CD4-positive, alpha-beta T cell treated with Interleukin-1 beta for 1 hour (primary cell): Measurements from ENCODE around the gene CIAO3.
"Not testable (repeated sequence)": the region's sequence is repeated elsewhere in the genome, so short reads cannot be mapped to it uniquely, and the experiment has no call there.

Experiments used
- DNase-seq, 2 donors: peaks; one replicate each; pipeline ENCODE4 v3.0.0-alpha.2; 2020 to 2022

CIAO3 gene

DNA sequence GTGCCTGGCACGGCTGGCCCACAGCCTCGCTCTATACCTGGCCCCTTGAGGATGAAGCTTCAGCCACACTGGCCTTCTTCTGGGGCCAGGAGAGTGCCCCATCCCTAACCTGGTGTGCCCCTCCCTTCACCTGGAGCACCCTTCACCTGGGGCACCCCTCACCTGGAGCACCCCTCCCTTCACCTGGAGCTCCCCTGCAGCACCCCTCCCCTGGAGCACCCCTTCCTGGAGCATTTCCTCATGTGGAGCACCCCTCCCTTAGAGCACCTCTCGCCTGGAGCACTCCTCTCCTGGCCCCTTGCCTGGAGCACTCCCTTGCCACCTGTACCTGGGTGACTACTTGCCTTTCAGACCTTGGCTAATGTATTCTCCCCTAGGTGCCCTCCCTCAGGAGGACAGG, 32.8 kb downstream of the CIAO3 start:
- DNase-seq: no peak

DNA sequence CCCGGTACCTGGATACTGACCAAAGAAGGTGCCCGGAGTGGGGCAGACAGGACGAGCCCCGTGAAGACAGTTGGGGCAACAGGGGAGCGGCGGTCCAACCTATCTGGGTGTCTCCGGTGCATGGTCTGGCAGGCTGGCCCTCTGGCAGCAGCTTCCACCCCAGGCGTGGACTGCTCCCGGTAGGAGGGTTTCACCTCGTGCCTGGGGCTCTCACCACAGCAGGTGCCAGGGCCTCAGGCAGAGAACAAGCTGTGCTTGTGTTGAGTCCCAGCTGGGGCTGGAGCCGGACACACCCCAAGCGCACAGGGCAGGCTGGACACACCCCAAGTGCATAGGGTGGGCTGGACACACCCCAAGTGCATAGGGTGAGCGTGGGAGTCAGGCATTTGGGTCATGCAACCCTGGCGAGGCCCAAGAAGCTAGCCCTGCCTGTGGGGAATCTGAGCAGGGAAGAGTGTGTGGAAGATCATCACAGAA, 33.7 kb downstream of the CIAO3 start:
- DNase-seq: no peak

DNA sequence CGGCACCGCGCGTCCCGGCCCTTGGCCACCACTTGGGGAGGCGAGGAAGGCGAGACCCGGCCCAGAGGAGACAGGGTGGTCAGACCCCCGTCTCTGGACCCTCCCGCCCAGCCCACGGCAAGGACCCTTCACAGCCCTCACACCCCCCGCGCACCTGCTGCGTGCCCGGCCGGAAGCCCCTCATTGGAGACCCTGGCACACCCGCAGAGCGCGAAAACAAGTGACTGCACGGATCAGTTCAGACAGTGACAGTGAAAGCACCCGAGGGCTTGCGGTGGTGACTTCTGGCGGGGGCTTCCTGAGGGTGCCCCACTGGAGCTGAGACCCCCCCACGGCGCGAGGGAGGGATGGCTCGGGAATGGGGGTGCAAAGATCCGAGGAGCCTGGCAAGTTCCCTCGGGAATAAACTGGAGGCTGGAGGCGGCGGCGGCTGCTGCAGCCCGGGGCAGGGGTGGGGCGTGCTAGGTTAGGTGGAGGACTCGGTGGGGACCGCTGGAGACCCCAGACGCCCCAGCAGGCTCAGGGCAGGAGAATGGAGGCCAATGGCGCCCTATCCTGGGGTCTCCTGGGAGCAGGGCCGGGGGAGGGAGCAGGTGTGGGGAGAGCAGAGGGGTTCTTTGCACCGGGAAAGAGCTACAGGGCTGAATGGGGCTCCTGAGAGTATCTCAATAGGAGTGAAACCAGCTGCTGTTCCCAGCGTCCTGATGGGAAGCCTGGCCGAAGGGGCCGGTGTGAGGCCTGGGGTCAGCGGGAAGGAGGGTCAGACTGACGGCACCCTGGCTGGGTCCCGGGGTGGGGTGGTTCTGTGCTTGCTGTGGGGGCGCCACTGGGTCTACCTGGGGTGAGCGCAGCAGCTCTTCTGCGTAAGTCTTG, 34.4 kb downstream of the CIAO3 start:
- no peak for DNase-seq

DNA sequence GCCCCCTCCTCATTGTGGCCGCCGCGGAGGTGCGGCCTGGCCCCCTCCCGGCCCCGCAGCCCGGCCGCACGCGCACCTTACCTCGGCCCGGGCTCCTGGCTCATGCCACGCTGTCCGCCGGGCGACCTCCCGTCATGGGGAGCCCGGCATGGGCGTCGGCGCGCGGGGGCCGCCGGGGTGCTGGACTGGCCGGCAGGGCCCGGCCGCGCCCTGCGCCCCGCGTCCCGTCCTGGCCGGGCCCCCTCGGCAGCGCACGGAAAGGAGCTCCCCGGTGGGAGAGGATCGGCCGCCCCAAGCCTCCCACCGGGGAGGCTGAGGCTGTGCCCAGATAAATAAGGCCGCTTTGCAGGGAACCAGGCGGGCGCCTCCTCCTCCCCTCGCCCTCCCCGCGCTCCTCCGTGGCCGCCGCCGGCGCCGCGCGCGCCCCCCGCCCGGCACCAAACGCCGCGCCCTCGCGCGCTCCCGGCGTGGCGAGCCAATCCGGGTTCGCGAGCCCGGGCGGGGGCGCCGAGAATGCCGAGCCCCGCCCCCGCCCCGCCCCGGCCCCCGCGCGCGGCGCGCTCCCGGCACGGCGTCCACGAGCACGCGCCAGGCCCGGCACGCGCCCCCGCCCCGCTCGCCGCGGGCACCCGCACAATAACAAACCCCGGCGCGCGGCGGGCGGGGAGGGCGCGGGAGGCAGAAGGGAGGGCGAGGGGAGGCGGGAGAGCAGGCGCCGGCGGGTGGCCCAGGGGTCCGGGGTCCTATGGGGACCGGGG, 35.2 kb downstream of the CIAO3 start, which contains the start of gene FBXL16:
FBXL16 (minus strand) TSS at position 371 of the 758 bp plus-strand sequence. CDS start 8,396 bp downstream, outside the sequence.
- no peak for DNase-seq

DNA sequence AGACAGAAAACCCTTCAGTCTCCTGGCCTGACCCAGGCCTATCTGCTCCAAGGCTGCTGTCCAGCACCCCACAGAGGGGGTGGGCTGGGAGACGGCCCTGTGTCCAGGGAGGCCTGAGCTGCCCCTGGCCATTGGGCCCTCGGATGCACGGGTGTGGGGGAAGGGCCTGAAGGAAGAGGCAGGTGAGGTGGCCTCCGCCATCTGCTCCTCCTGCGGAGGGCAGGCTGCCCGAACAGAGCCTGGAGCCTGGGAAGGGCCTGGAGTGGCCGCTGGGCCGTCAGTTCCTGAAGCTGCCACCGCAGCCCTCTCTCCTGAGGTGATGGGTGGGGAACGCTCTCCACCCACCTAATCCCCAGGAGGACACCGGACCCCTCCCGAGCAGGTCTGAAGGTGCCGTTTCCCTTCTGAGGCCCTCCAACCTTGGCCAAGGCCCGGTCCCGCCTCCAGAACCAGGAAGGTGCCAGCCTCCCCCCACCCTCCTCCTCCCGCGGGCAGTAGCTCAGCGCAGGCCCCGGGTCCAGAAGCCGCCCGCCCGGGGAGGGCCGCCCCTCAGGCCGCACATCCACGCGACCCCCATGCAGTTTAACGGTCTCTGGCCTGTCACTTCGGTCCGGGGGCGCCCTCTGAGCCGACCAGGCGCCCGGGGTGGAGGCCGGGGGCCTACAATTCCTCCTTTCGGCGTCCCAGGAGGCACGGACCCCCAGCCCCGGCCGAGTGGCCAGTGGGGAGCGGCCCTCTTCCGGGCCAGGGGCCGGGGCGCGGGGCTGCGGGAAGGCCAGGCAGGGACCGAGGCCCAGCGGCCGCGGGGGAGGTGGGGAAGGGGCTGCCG, 36.0 kb downstream of the CIAO3 start:
- DNase-seq: no peak

DNA sequence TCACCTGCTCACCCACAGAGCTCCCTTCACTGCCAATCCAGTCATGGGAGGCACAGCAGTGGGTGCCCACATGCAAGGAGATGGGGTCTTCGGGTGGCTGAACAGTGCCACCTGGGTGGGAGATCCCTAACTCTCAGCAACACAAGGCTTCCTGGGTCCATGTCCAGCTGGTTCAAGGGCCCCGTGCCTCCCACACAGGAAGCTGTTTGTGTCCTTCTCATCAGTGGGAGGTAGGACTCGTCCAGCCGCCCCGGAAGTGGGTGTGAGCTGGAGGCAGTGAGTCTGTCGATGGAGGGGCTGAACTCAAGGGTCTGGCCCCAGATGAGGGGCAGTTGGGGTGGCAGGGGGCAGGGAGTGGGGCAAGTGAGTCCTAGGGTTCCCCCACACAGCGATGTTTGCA, 36.8 kb downstream of the CIAO3 start:
- DNase-seq: no peak

DNA sequence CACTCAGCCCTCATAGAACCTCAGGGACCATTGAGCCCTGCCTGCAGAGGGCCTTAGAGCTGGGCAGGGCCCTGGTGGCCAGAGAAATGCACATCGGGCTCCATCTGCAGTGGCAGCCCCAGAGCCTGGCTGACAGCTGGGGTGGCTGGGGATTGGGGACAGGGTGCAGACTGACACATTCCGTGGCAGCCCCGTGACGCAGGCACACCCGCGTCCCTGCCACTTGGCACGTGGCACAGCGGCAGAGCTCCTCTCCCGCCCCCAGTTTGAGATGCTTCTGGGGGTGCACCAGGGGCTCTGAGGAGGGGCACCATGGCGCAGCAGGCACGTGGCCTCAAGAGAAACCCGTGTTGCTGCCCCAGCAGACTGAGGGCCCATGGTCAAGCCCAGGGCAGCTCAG, 37.4 kb downstream of the CIAO3 start:
- no peak for DNase-seq

DNA sequence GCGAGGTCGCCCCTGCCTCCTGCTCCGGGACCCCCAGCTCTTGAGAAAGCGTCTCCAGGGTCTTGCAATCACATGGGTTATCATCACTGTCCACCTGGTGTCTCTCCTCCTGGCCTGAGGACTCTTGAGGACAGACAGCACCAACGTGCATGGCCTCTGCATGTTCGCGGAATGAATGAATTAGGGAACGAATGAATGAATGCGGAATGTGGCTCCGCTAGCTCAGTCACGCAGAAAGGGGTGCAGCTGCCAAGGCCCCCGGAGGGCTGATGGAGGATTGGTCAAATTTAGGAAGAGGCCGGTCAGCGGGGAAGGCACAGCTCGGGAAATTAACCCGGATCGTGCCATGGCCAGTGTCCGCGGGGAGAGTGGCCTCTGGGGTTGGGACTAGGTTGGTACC, 38.5 kb downstream of the CIAO3 start:
- no peak for DNase-seq

DNA sequence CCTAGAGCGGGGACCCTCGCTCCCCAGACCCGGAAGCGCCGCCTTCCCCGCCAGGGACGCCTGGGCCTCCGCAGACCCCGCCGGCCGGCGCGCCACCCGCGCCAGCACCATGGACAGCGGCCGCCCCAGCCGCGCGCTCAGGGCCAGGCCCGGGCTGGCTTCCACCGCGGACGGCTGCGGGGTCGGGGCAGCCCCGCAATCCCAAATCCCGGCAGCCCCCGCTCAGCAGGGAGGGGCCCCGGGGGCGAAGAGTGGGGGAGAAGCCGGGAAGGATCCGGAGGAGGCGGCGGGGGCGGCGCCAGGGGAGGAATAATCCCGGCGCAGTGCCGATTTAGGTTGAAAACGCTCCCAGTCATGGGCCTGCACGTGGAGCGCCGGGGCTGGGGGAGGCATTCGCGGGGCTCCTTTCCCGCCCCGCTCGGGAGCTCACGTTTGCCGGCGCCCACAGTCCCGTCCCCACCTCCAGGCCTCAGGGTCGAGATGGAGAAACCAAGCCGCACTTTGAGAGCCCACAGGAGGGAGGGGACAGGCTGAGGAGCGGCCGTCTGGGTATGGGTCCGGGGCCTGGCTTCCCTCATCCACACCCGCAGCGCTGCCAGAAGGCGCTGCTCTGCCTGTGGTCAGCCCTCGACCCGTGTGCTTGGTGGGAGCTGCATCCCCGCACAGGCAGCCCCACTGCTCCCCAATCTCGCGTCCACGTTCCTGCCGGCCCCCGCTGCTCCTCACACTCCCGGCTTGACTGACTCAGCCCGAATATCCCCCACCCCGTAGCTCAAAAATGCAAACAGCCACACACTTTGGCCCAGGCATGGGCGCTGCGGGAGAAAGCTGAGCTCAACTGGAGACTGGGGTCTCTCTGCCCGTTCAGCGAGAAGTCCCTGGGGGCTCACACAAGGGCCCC, 39.9 kb downstream of the CIAO3 start:
- peak; percentile 29 to 54 for DNase-seq

DNA sequence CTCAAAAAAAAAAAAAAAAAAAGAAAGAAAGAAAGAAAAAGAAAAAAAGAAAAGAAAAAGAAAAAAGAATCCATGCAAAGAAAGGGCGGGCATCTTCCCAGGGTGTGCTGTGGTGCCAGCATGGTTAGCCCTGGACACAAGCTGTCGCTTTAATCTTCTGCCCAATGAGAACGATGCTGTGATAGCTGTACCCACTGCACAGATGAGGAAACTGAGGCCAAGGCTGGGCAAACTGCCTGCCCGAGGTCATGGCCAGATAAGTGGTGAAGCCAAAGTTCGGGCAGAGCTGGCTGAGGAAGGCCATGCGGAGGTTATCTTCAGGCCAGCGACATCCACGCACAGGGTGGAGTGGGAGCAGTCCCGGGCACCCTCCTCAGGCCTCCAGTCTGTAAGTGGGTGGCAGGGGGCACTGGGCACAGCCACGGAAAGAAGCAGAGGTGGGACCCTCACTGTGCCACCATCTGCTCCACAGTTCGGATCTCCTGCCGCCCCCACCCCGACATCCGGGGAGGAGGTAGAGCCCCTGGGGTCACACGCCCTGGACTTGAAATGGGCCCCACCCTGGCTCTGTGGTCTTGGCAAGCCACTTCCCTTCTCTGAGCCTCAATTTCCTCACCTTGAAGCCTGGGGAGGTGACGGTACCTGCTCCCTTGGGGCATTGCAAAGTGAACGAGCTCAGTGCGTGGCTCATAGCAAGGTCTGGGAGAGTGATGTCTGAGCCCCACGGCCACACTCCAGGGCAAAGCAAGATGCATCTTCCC, 41.7 kb downstream of the CIAO3 start:
- no peak for DNase-seq

DNA sequence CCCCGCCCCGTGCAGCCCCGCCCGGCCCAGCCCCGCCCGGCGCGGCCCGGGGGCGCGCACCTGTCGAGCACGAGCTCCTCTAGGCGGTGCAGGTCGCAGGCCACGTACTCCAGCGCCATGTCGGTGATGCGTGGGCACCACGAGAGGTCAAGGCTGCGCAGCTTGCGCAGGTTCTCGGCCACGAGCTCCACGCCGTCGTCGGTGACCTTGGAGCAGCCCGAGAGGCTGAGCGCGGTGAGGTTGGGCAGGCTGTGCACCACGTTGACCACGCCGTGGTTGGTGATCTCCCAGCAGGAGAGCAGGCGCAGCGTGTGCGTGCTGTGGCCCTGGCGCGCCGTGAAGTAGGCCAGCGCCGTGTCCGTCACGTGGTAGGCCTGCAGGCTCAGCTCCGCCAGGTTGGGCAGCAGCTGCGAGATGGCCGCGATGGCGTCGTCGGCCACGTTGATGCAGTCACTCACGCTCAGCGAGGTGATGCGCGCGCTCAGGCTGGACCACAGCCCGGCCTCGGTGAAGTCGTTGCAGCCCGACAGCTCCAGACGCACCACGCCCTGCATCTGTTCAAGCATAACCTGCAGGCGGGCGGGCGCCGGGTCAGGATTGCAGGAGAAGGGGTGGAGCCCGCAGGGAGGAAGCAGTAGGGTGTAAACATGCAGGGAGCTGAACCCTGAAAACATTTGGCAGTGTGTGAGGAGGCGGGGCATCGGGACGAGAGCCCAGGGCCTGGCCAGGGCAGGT, 45.3 kb downstream of the CIAO3 start:
- DNase-seq: peak; percentile 66 to 73

DNA sequence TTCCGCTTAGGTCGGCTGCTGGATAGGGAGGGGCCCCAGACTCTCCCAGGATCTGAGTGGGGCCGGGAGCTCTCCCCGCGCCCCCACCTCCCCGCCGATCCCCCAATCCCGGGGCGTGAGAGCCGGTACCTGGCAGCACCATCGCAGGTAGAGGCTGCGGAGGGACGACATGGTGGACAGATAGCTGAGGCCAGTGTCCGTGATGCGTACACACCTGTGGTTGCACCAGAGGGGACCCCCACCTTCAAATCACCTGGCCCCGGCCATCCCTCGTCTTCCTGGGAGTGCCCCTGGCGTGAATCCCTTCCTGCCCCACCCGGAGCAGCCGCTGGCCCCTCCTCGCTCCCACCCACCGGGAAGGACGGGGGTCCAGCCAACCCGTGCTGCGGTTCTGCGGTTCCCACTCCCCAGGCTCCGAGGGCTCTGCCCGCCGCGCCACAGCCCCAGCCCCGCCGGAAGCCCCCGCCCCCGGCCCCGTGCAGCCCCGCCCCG, 45.9 kb downstream of the CIAO3 start:
- no peak for DNase-seq

DNA sequence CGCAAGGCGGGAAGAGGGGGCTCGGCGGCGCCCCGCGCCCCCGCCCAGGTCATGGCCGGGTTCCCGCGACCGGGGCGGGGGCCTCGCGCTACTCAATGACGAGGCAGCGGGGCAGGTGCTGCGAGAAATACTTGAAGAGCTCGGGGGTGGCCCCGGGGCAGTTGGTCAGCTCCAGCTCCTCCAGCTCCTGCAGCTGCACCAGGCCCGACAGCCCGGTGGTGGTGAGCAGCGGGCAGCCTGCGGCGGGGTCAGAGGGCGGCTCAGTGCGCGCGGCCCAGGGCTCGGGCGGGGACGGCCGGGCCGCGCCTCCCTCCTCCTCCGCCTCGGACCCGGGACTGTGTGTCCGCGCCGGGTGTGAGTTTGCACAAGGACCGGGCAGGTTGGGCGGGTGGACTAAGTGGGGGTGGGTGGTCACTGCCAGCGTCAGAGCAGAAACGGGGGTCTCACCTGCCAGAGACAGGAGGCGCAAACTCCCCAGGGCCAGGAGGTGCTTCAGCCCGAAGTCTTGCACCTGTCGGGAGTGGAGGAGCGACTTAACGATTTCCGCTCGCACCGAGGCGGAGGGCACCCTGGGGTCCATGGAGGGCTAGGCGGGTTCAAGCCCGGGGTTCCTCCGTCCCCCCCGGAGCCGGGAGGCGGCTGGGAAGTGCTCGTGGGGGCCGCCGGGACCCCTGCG, 46.5 kb downstream of the CIAO3 start:
- DNase-seq: no peak

DNA sequence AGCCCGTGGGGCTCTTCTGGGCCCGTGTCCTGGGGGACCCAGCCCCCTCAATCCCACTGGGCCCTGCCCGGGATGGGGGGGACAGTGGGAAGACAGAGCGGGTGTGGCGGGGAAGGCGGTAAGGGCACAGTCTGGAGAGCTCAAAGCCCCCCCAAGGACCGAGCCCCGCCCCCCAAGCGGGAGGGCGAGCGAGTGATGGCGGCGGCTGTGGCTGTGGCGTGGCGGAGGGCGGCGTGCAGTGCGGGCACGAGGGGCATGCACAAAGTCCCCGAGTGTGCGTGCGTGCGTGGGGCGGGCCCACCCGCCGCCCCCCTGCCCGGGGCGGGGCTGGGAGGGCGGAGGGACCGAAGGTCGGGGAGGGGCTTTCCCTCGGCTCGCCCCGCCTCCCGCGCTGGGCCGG, 47.0 kb downstream of the CIAO3 start:
- DNase-seq: peak in 1 of 2 donors; percentile 43

DNA sequence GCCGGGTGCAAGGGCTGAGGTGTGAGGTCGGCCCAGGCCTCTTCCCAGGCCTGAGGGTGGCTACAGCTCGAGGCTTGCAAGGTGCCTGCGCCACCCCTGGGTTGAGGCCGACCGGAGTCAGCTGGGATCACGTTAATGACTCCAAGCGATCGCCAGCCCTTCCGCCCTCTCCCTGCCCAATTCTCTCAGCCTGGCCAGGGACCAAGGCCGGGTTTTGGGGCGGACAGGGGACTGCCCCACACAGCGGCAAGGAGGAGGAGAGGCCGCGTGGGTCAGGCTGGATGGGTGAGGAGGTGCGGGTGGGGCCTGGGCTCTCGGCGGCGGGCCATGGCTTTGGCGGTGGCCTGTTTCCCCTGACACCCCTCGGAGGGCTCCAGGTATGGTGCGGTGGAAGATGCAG, 47.4 kb downstream of the CIAO3 start:
- no peak for DNase-seq

DNA sequence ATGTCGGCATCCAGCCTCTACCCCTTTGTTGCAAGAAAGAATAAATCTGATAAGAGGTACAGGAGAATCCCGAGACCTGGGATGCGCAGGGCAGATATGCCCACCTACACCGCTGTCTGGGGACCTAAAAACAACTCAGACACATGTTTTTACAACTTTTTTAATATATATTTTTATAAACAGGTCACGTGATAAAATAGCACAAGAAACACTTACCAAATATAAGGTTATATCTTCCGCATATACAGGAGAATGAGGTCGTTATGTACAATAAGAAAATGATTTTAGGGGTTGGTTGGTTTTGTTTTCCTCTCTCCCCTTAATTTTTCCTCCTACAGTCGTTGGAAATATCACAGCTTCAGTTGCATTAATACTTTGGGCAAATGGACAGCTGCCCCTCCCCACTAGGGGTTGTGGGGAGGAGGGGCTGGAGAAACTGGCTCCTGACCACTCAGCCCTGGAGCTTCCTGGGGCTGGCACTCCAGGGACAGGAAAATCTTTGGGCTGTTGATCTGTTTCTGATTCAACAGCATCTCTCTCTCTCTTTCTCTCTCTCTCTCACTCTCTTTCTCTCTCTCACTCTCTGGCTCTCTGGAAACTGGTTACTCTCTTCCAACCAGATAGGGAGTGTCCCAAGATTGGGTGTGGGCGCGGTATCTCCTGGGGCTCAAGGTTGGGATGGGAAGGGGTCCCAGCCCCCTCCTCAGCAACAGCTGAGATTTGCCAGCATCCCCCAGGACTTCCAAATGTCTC, 48.3 kb downstream of the CIAO3 start:
- no peak for DNase-seq

DNA sequence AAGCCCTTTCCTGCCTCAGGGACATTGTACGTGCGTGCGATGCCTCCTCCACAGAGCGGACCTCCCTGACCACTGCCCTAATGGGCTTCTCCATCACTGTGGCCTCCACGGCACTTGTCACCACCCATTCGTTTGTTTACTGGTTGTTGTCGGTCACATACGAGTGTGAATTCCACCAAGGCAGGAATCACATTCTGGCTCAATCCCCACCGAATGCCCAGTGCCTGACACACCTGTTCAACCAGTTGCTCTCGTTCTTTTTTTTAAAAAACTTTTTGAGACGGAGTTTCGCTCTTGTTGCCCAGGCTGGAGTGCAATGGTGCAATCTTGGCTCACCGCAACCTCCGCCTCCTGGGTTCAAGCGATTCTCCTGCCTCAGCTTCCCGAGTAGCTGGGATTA, 49.6 kb downstream of the CIAO3 start:
- not testable (repeated sequence) for DNase-seq

DNA sequence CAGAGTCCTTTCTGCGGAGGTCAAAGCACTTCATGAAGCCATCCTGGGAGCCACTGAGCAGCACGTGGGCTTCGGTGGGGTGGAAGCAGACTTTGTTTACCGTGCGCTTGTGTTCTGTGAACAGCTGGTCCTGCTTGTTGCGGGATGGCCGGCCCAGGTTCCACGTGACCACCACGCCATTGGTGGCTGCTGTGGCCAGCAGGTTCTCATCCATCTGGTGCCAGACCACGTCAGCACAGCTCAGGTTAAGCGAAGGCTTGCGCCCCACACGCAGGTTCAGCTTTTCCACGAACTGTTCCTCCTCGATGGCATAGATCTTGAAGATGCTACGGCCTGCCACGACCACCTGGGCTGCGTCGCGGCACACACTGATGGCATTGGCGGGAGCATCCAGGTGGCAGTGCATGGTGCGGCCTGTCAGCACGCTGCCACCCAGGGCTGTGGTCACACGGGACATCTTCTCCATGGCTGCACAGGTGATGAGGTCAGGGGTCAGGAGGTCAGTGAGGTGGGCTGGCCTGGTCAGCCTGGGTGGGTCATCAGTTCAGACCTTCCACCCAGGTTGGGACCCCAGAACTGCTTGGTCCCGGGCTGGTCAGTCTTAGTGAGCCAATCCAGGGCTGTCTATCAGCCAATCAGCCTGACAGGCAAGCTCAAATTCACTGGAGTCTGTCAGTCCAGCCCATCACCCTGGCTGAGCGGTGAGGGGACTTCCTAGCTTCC, 51.5 kb downstream of the CIAO3 start:
- DNase-seq: no peak
